ENCODE results near the gene ADGRD1. TPM values are rescaled to one million over a fixed set of nuclear protein-coding genes. Genes with fewer than 3 reads are reported as not detected.

The ADGRD1 gene
- total and polyA plus RNA-seq, 2 of the 8 experiments (the other 6 are each of a cell fraction or from before 2014, with no cell fraction given): 0.36 to 0.48 TPM

GRCh38 chr12:131077931-131078391, 124.3 kb downstream of the ADGRD1 start:
- H3K79me1 ChIP-seq (ENCODE audit: low read depth, low read length): no peaks in the 10 kb centered on the region
- FAIRE-seq: no peak
- no peak overlapping the region for H2BK12ac ChIP-seq (ENCODE audit: low read depth, low read length)
- no peak overlapping the region for H3K4me2 ChIP-seq (ENCODE audit: insufficient read depth in 1 of 2, low read depth in 2 of 2, low read length in 2 of 2)
- no peak overlapping the region for H3K9ac ChIP-seq (replicated peaks in 1 of 4; ENCODE audit: extremely low read depth in 1 of 4, low read depth in 3 of 4, low read length in 3 of 4)
- H3K56ac ChIP-seq (replicated peaks; ENCODE audit: insufficient read length, low read depth, low read length): no peak overlapping the region
- no peak overlapping the region; the same call in 1 of the 2 replicates for H2AFZ ChIP-seq (ENCODE audit: low read length)
- no peak overlapping the region for H4K8ac ChIP-seq (ENCODE audit: extremely low read depth, insufficient read depth, low read length)
- no peak overlapping the region for H2BK120ac ChIP-seq (replicated peaks; ENCODE audit: low read depth, low read length)
- H3K4me1 ChIP-seq (replicated peaks in 1 of 4; ENCODE audit: control insufficient read depth in 3 of 4, insufficient read depth in 4 of 4, low read length in 3 of 4): no peaks in the 10 kb centered on the region
- no peak overlapping the region for H3K4ac ChIP-seq (replicated peaks; ENCODE audit: insufficient read length, low read depth, low read length)
- H2BK15ac ChIP-seq (ENCODE audit: low read length): no peak overlapping the region
- no peak overlapping the region for H3K18ac ChIP-seq (ENCODE audit: extremely low read depth, low read length)
- no peaks in the 10 kb centered on the region for H3K36me3 ChIP-seq (ENCODE audit: control insufficient read depth in 2 of 4, insufficient read depth in 4 of 4, low read length in 3 of 4)
- POLR2A ChIA-PET (ENCODE audit: partially characterized antibody): no interaction called here
- no peak overlapping the region for H3K4me3 ChIP-seq (ENCODE audit: extremely low read depth in 1 of 4, insufficient read depth in 2 of 4, low read depth in 3 of 4, low read length in 4 of 4)
- no peak overlapping the region for H2AK5ac ChIP-seq (ENCODE audit: low read depth, low read length)
- no peak overlapping the region for H2BK20ac ChIP-seq (ENCODE audit: low read length)
- H3K27ac ChIP-seq (ENCODE audit: low read depth, low read length): no peak overlapping the region
- no peaks in the 10 kb centered on the region; a peak in 2 of 4 replicates for H3K9me3 ChIP-seq (ENCODE audit: insufficient read depth in 2 of 2, low read depth in 1 of 2, low read length in 1 of 2)
- CTCF ChIA-PET (ENCODE audit: partially characterized antibody): interaction anchor here (0.8 kb wide), 1 partner anchor 162 kb away, joined by 3 read pairs; no protein-coding TSS in a partner anchor
- H4K91ac ChIP-seq (replicated peaks; ENCODE audit: insufficient read length, low read length): no peak overlapping the region
- H3K14ac ChIP-seq (ENCODE audit: insufficient read length): no peak overlapping the region
- no peaks in the 10 kb centered on the region for H4K20me1 ChIP-seq (replicated peaks in 1 of 2; ENCODE audit: control insufficient read depth in 1 of 2, insufficient read depth in 2 of 2, low read length in 2 of 2)
- H3K79me2 ChIP-seq (ENCODE audit: control insufficient read depth in 1 of 2, insufficient read depth in 2 of 2, low read length in 2 of 2): no peaks in the 10 kb centered on the region
- H2BK5ac ChIP-seq (ENCODE audit: low read depth, low read length): no peak overlapping the region
- no peaks in the 10 kb centered on the region for H3K23me2 ChIP-seq (ENCODE audit: low read depth, low read length)
- no peak overlapping the region for H4K5ac ChIP-seq (ENCODE audit: insufficient read length, low read depth, low read length)
- TF ChIP-seq BACH1 (IDR thresholded peaks at IDR 0.05; ENCODE audit: low read length) (no peak), BRCA1 (IDR thresholded peaks at IDR 0.05; ENCODE audit: low read depth, low read length) (no peak), ATF3 (IDR thresholded peaks at IDR 0.05; ENCODE audit: insufficient read depth, low read depth, low read length) (no peak), SRF (IDR thresholded peaks at IDR 0.05; ENCODE audit: low read depth, low read length) (no peak), SUZ12 (IDR thresholded peaks at IDR 0.05; ENCODE audit: low read length) (no peak), TCF12 (IDR thresholded peaks at IDR 0.05; ENCODE audit: low read depth, low read length) (no peak)
- no peak overlapping the region for H3K23ac ChIP-seq (ENCODE audit: insufficient read length)
- H3K27me3 ChIP-seq (replicated peaks in 1 of 4; ENCODE audit: control insufficient read depth in 3 of 4, extremely low read depth in 1 of 4, insufficient read depth in 3 of 4, low read length in 3 of 4): no peaks in the 10 kb centered on the region
- DNase-seq (ENCODE audit: low read depth in 1 of 2, low spot score in 2 of 2): no peak
- 91% methylated on average over 11 of the region's 11 CpGs; no CpG with 5 or more reads in 1 of the 2 experiments for WGBS, 2 experiments (ENCODE audit: extremely low coverage in 1 of 2, insufficient coverage in 1 of 2, insufficient read length in 1 of 2, insufficient replicate concordance in 2 of 2, low coverage in 1 of 2, low lambda C conversion rate in 2 of 2, missing lambda C conversion rate in 1 of 2)

Data from H1 (cell line).